Measurements from ENCODE around the gene STRN4. TPM values are rescaled to one million over a fixed set of nuclear protein-coding genes. Genes with fewer than 3 reads are reported as not detected.

Gene STRN4
- total RNA-seq, 1 experiment from 2014 or later = 143 TPM

- Histone ChIP-seq H3K4me1 (ENCODE audit: insufficient read depth, low read length) (no peaks in the 10 kb centered on the region; the same call in 1 of the 2 replicates), H3K18ac (ENCODE audit: insufficient read length, low read depth, low read length) (no peak overlapping the region), H2AFZ (ENCODE audit: low read length) (no peak overlapping the region), H3K27ac (ENCODE audit: insufficient read length, low read depth, low read length) (no peak overlapping the region), H3K14ac (ENCODE audit: insufficient read depth, low read length) (no peak overlapping the region), H4K8ac (replicated peaks; ENCODE audit: insufficient read length, low read depth, low read length) (no peak overlapping the region), H4K20me1 (ENCODE audit: control insufficient read depth, insufficient read depth, insufficient read length) (no peaks in the 10 kb centered on the region), H3T11ph (ENCODE audit: low read length) (no peak overlapping the region), H3K27me3 (ENCODE audit: insufficient read depth, low read length) (no peaks in the 10 kb centered on the region), H2BK5ac (ENCODE audit: insufficient read length, low read length) (no peak overlapping the region), H3K9ac (ENCODE audit: extremely low read depth, insufficient read length, low read length) (no peak overlapping the region), H3K9me3 (ENCODE audit: control insufficient read depth, low read depth, low read length) (no peaks in the 10 kb centered on the region), H3K23me2 (ENCODE audit: insufficient read length, low read depth, low read length, poor library complexity, severe bottlenecking) (peaks cover 15% of the 10 kb centered on the region), H3K4ac (ENCODE audit: low read depth, low read length) (no peak overlapping the region), H2BK15ac (ENCODE audit: low read depth, low read length) (no peak overlapping the region), H4K91ac (ENCODE audit: insufficient read length, low read depth, low read length) (no peak overlapping the region), H2BK20ac (ENCODE audit: low read depth, low read length, poor library complexity, severe bottlenecking) (no peak overlapping the region), H3K56ac (ENCODE audit: insufficient read length, low read depth, low read length) (no peak overlapping the region), H4K5ac (ENCODE audit: insufficient read length, low read depth, low read length) (no peak overlapping the region), H2BK12ac (ENCODE audit: insufficient read length, low read depth, low read length) (no peak overlapping the region), H2BK120ac (ENCODE audit: low read depth, low read length, poor library complexity, severe bottlenecking) (no peak overlapping the region), H3K23ac (ENCODE audit: insufficient read length, low read depth, low read length) (no peak overlapping the region), H3K4me2 (ENCODE audit: insufficient read depth, insufficient read length, low read length) (no peak overlapping the region), H3K79me1 (ENCODE audit: insufficient read depth, low read depth, low read length, poor library complexity, severe bottlenecking) (no peaks in the 10 kb centered on the region), H3K79me2 (ENCODE audit: insufficient read depth, low read length) (no peaks in the 10 kb centered on the region; the same call in 1 of the 2 replicates), H2AK5ac (ENCODE audit: insufficient read length, low read length) (no peak overlapping the region)
- no CpG with 5 or more reads among the region's 25 CpGs for WGBS (ENCODE audit: extremely low coverage, insufficient read length, low lambda C conversion rate)
- Mint-ChIP-seq H3K27ac (peak overlapping the region in 1 of 3 experiments; percentile 13; a peak in 3 of 7 replicates), H3K4me3 (peak overlapping the region in 1 of 2 experiments; percentile 19; a peak in 1 of 5 replicates), H3K36me3 (ENCODE audit: insufficient read depth in 1 of 3, low read depth in 3 of 3) (peaks cover 21 to 44% (median 43%) of the 10 kb centered on the region in 3 experiments), H3K4me1 (peaks cover 13 to 16% of the 10 kb centered on the region in 2 experiments), H3K9me3 (no peaks in the 10 kb centered on the region), H3K27me3 (ENCODE audit: low read depth) (no peaks in the 10 kb centered on the region; the same call in 1 of the 2 replicates)
- no peak for DNase-seq
- TF ChIP-seq, protein P1, sequence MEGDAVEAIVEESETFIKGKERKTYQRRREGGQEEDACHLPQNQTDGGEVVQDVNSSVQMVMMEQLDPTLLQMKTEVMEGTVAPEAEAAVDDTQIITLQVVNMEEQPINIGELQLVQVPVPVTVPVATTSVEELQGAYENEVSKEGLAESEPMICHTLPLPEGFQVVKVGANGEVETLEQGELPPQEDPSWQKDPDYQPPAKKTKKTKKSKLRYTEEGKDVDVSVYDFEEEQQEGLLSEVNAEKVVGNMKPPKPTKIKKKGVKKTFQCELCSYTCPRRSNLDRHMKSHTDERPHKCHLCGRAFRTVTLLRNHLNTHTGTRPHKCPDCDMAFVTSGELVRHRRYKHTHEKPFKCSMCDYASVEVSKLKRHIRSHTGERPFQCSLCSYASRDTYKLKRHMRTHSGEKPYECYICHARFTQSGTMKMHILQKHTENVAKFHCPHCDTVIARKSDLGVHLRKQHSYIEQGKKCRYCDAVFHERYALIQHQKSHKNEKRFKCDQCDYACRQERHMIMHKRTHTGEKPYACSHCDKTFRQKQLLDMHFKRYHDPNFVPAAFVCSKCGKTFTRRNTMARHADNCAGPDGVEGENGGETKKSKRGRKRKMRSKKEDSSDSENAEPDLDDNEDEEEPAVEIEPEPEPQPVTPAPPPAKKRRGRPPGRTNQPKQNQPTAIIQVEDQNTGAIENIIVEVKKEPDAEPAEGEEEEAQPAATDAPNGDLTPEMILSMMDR (conservative IDR thresholded peaks at IDR 0.05) = no peak
Observed at GRCh38 chr19:46719629-46720502, 26.4 kb downstream of the STRN4 start.
